H1 (cell line): ENCODE results near the gene BCAR3. TPM values are rescaled to one million over a fixed set of nuclear protein-coding genes. Genes with fewer than 3 reads are reported as not detected.

Source experiments
- CTCF ChIA-PET: fragments of 300-600 bp; sonication (Branson Sonifier 250); formaldehyde crosslinking; loops from one replicate; lab custom pipeline; 2021; ENCODE audit not compliant: partially characterized antibody; lab: Charles Lee
- POLR2A ChIA-PET: fragments of 300-600 bp; sonication (Branson Sonifier 250); formaldehyde crosslinking; loops from one replicate; lab custom pipeline; 2021; ENCODE audit warnings: inconsistent platforms; ENCODE audit not compliant: partially characterized antibody; lab: Charles Lee
- DNase-seq, 2 experiments: peaks; one replicate each; pipeline versions ENCODE4 v3.0.0 to v3.0.0-alpha.2; 2010 to 2022; ENCODE audit warnings: low spot score in 2 of 2, low read depth in 1 of 2, mixed read lengths in 1 of 2
- FAIRE-seq: peaks from 2 replicates; lab custom pipeline; 2011; peaks lifted over from hg19 to GRCh38; lab: Jason Lieb, UNC
- H2AFZ ChIP-seq: 2 replicates; pipeline ENCODE4 v1.8.1; 2012; ENCODE audit warnings: low read length, inconsistent platforms
- H2AK5ac ChIP-seq: 2 replicates; pipeline ENCODE4 v1.6.1; 2013; ENCODE audit warnings: low read depth, low read length
- H2BK120ac ChIP-seq: replicated peaks from 2 replicates; pipeline ENCODE3; 2013; ENCODE audit warnings: low read depth, low read length, inconsistent platforms
- H2BK12ac ChIP-seq: 2 replicates; pipeline ENCODE4 v1.6.1; 2013; ENCODE audit warnings: low read depth, low read length
- H2BK15ac ChIP-seq: 2 replicates; pipeline ENCODE4 v1.6.1; 2013; ENCODE audit warnings: low read length
- H2BK20ac ChIP-seq: 2 replicates; pipeline ENCODE4 v1.6.1; 2013; ENCODE audit warnings: low read length
- H2BK5ac ChIP-seq: 2 replicates; pipeline ENCODE4 v1.6.1; 2013; ENCODE audit warnings: low read depth, low read length
- H3K14ac ChIP-seq: 2 replicates; pipeline ENCODE4 v1.6.1; 2013; ENCODE audit warnings: inconsistent platforms; ENCODE audit not compliant: insufficient read length
- H3K18ac ChIP-seq: 2 replicates; pipeline ENCODE4 v1.6.1; 2013; ENCODE audit warnings: low read length; ENCODE audit errors: extremely low read depth
- H3K23ac ChIP-seq: 2 replicates; pipeline ENCODE4 v1.6.1; 2013; ENCODE audit warnings: inconsistent platforms; ENCODE audit not compliant: insufficient read length
- H3K23me2 ChIP-seq: 2 replicates; pipeline ENCODE4 v1.6.1; 2013; ENCODE audit warnings: low read depth, low read length
- H3K27ac ChIP-seq: 2 replicates; pipeline ENCODE4 v1.6.1; 2011; ENCODE audit warnings: low read depth, low read length, inconsistent platforms
- H3K27me3 ChIP-seq, 4 experiments: replicated peaks in 1 of 4; 1 replicate in 1 of 4; 2 replicates in 3 of 4; pipeline versions ENCODE4 v1.6.1 to v1.8.1; 2011 to 2013; ENCODE audit warnings: low read length in 3 of 4, mild to moderate bottlenecking in 3 of 4, inconsistent platforms in 2 of 4, mixed read lengths in 2 of 4, moderate library complexity in 1 of 4; ENCODE audit not compliant: control insufficient read depth in 3 of 4, insufficient read depth in 3 of 4; ENCODE audit errors: extremely low read depth in 1 of 4
- H3K36me3 ChIP-seq, 4 experiments: 2 replicates each; pipeline versions ENCODE4 v1.6.1 to v1.8.1; 2011 to 2013; ENCODE audit warnings: mild to moderate bottlenecking in 4 of 4, low read length in 3 of 4, moderate library complexity in 2 of 4, control low read depth in 1 of 4, inconsistent platforms in 1 of 4; ENCODE audit not compliant: insufficient read depth in 4 of 4, control insufficient read depth in 2 of 4
- H3K4ac ChIP-seq: replicated peaks from 2 replicates; pipeline ENCODE3; 2013; ENCODE audit warnings: low read length, low read depth, mixed read lengths, inconsistent platforms; ENCODE audit not compliant: insufficient read length
- H3K4me1 ChIP-seq, 4 experiments: replicated peaks in 1 of 4; 1 replicate in 1 of 4; 2 replicates in 3 of 4; pipeline versions ENCODE4 v1.6.1 to v1.8.1; 2011 to 2013; ENCODE audit warnings: low read length in 3 of 4, inconsistent platforms in 2 of 4, mixed read lengths in 1 of 4; ENCODE audit not compliant: insufficient read depth in 4 of 4, control insufficient read depth in 3 of 4
- H3K4me2 ChIP-seq, 2 experiments: 2 replicates each; pipeline versions ENCODE4 v1.6.1 to v1.8.1; 2011 to 2013; ENCODE audit warnings: low read depth in 2 of 2, low read length in 2 of 2, control low read depth in 1 of 2, inconsistent platforms in 1 of 2, mild to moderate bottlenecking in 1 of 2; ENCODE audit not compliant: insufficient read depth in 1 of 2
- H3K4me3 ChIP-seq, 4 experiments: fragments of 200-600, 300-600 bp in 1 of 4; sonication (generic), shearing (Covaris generic), sonication (Bioruptor Twin) in 1 of 4; 2 replicates each; pipeline versions ENCODE4 v1.5.1 to v1.8.1; 2011 to 2016; ENCODE audit warnings: low read length in 4 of 4, low read depth in 3 of 4, control low read depth in 2 of 4, inconsistent platforms in 2 of 4, mild to moderate bottlenecking in 2 of 4, mixed read lengths in 1 of 4, moderate library complexity in 1 of 4; ENCODE audit not compliant: insufficient read depth in 2 of 4; ENCODE audit errors: extremely low read depth in 1 of 4
- H3K56ac ChIP-seq: replicated peaks from 2 replicates; pipeline ENCODE3; 2013; ENCODE audit warnings: low read depth, mild to moderate bottlenecking, mixed read lengths, low read length, inconsistent platforms; ENCODE audit not compliant: insufficient read length
- H3K79me1 ChIP-seq: 2 replicates; pipeline ENCODE4 v1.6.1; 2013; ENCODE audit warnings: low read depth, low read length, control low read depth
- H3K79me2 ChIP-seq, 2 experiments: 2 replicates each; pipeline versions ENCODE4 v1.6.1 to v1.8.1; 2012 to 2013; ENCODE audit warnings: low read length in 2 of 2, mild to moderate bottlenecking in 2 of 2, inconsistent platforms in 1 of 2; ENCODE audit not compliant: insufficient read depth in 2 of 2, control insufficient read depth in 1 of 2
- H3K9ac ChIP-seq, 4 experiments: replicated peaks in 1 of 4; 1 replicate in 1 of 4; 2 replicates in 3 of 4; pipeline versions ENCODE4 v1.6.1 to v1.8.1; 2011 to 2013; ENCODE audit warnings: low read depth in 3 of 4, low read length in 3 of 4, control low read depth in 2 of 4, mild to moderate bottlenecking in 2 of 4, moderate library complexity in 2 of 4, inconsistent platforms in 1 of 4; ENCODE audit errors: extremely low read depth in 1 of 4
- H3K9me3 ChIP-seq, 2 experiments: 2 replicates each; pipeline versions ENCODE4 v1.6.1 to v1.8.1; 2012 to 2013; ENCODE audit warnings: mild to moderate bottlenecking in 2 of 2, moderate library complexity in 2 of 2, control low read depth in 1 of 2, inconsistent platforms in 1 of 2, low read depth in 1 of 2, low read length in 1 of 2, mixed read lengths in 1 of 2; ENCODE audit not compliant: insufficient read depth in 2 of 2
- H4K20me1 ChIP-seq, 2 experiments: replicated peaks in 1 of 2; 2 replicates each; pipeline versions ENCODE3 to v1.8.1; 2011 to 2013; ENCODE audit warnings: inconsistent platforms in 2 of 2, low read length in 2 of 2, mild to moderate bottlenecking in 1 of 2; ENCODE audit not compliant: insufficient read depth in 2 of 2, control insufficient read depth in 1 of 2
- H4K5ac ChIP-seq: 2 replicates; pipeline ENCODE4 v1.6.1; 2013; ENCODE audit warnings: low read length, low read depth, mixed read lengths, inconsistent platforms; ENCODE audit not compliant: insufficient read length
- H4K8ac ChIP-seq: 2 replicates; pipeline ENCODE4 v1.8.0; 2013; ENCODE audit warnings: mild to moderate bottlenecking, moderate library complexity, low read length, inconsistent platforms; ENCODE audit not compliant: insufficient read depth; ENCODE audit errors: extremely low read depth
- H4K91ac ChIP-seq: replicated peaks from 2 replicates; pipeline ENCODE3; 2013; ENCODE audit warnings: low read length, mixed read lengths, inconsistent platforms; ENCODE audit not compliant: insufficient read length
- FOSL1 ChIP-seq: IDR thresholded peaks from 2 replicates; pipeline ENCODE4 v1.6.1; 2011; ENCODE audit warnings: mild to moderate bottlenecking, low read depth, low read length, moderate library complexity; ENCODE audit not compliant: insufficient read depth
- TBP ChIP-seq: IDR thresholded peaks from 2 replicates; pipeline ENCODE4 v1.6.1; 2011; ENCODE audit warnings: low read depth, low read length, improper control_type of control experiment
- WGBS, 2 experiments: shearing (Covaris generic) in 1 of 2; methylation state at CpG; one replicate each; pipeline versions ENCODE4 v1.1.6 to v1.1.7; 2013 to 2015; ENCODE audit warnings: low lambda C conversion rate in 2 of 2, mixed read lengths in 2 of 2, inconsistent platforms in 1 of 2, low coverage in 1 of 2, missing lambda C conversion rate in 1 of 2; ENCODE audit not compliant: insufficient replicate concordance in 2 of 2, insufficient coverage in 1 of 2, insufficient read length in 1 of 2; ENCODE audit errors: extremely low coverage in 1 of 2, missing lambda C conversion rate in 1 of 2; 5-methylcytosine and 5-hydroxymethylcytosine counted together
- polyA plus RNA-seq, 7 experiments: library from polyadenylated mRNA; depleted of rRNA in 3 of 7; stranded (reverse) in 5 of 7; unstranded in 2 of 7; fragments of >200 nt in 5 of 7; fragments of 200-250 nt in 2 of 7; gene quantifications; 1 replicate in 5 of 7; 2 replicates in 1 of 7; 4 replicates in 1 of 7; pipeline versions ENCODE4 v1.2.1 to v1.2.3, GENCODE V29; 2011 to 2013; ENCODE audit warnings: missing spikeins in 2 of 7, mixed read lengths in 2 of 7
- total RNA-seq: library from RNA; stranded (reverse); fragmentation: NEBNext Ultra II Directional; extraction: Animal tissue kit (Norgen Biotek cat#: 25700); gene quantifications from 2 replicates; pipeline ENCODE4 v1.2.1, GENCODE V29; 2021

Gene BCAR3
- total and polyA plus RNA-seq, 2 of the 8 experiments (the other 6 are each of a cell fraction or from before 2014, with no cell fraction given) = 5.6 to 9.2 TPM

DNA sequence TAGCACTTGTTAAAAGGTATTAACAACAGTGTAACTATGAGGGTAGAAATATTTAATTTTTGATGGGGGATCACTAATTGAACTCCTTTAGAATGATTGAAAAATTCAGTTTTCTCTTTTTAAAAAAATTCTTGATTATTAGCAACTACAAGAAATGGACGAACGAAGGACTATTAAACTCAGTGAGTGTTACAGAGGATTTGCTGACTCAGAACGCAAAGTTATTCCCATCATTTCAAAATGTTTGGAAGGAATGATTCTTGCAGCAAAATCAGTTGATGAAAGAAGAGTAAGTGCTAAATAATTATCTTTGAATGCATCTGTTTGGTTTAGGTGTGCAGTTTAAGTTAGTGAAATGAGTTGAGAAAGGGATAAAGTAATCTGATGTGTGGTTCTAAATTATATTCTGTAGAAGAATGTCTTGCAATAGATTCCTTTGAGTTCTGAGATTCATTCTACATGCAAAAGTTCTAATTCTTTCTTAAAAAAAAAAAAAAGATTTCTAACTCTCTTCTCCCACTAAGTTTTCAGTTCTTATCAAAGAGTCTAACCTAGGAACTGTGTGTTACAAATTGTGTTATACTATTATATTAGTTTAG is 148.8 kb downstream of the BCAR3 start:
- peaks cover 2% of the 10 kb centered on the region in 2 experiments for H4K20me1 ChIP-seq
- H3K36me3 ChIP-seq = peaks cover 0 to 67% (median 14%) of the 10 kb centered on the region in 4 experiments; a peak in 5 of 8 replicates
- no peaks in the 10 kb centered on the region for H3K79me1 ChIP-seq
- H3K27ac ChIP-seq = no peak overlapping the region
- no peak overlapping the region for H2BK15ac ChIP-seq
- no peak overlapping the region for H3K9ac ChIP-seq
- H3K56ac ChIP-seq = no peak overlapping the region
- no peak overlapping the region for H4K5ac ChIP-seq
- no peak overlapping the region for H2AFZ ChIP-seq
- no peaks in the 10 kb centered on the region for H3K79me2 ChIP-seq
- 92% methylated on average over 3 of the region's 3 CpGs; no CpG with 5 or more reads in 1 of the 2 experiments for WGBS, 2 experiments
- H3K9me3 ChIP-seq = no peaks in the 10 kb centered on the region
- CTCF ChIA-PET = interaction anchor here (0.7 kb wide), 1 partner anchor 371 kb away, joined by 6 read pairs; no protein-coding TSS in a partner anchor
- no peak overlapping the region for H3K14ac ChIP-seq
- H4K91ac ChIP-seq = no peak overlapping the region
- no peak overlapping the region for H2BK20ac ChIP-seq
- no peak overlapping the region for H3K23ac ChIP-seq
- H3K4me2 ChIP-seq = no peak overlapping the region
- DNase-seq (no peak), FAIRE-seq (no peak)
- no peaks in the 10 kb centered on the region for H3K4me1 ChIP-seq
- H2BK12ac ChIP-seq = no peak overlapping the region
- no peaks in the 10 kb centered on the region for H3K27me3 ChIP-seq
- H3K4me3 ChIP-seq = no peak overlapping the region
- H3K4ac ChIP-seq = no peak overlapping the region
- no peak overlapping the region for H2BK120ac ChIP-seq
- no peak overlapping the region for H4K8ac ChIP-seq
- no peak overlapping the region for H3K18ac ChIP-seq
- POLR2A ChIA-PET = interaction anchor here (0.7 kb wide), 1 partner anchor 12 kb away, joined by 3 read pairs; no protein-coding TSS in a partner anchor
- H3K23me2 ChIP-seq = no peaks in the 10 kb centered on the region
- no peak overlapping the region for H2AK5ac ChIP-seq
- H2BK5ac ChIP-seq = no peak overlapping the region
- TF ChIP-seq TBP = no peak
- no peak for TF ChIP-seq FOSL1
